Tibial nerve (tissue), 3 donors: ENCODE data around the gene SLC19A2.

Experiments
- POLR2A ChIP-seq, 2 donors: fragments of 450-650 bp; IDR thresholded peaks; one replicate each; pipeline ENCODE4 v1.6.1; 2017; ENCODE audit warnings: antibody characterized with exemption in 2 of 2, mild to moderate bottlenecking in 2 of 2, moderate library complexity in 2 of 2
- TF ChIP-seq, protein P1 (sequence below), 5 experiments: fragments of 200-600 bp in 3 of 5; fragments of 450-650 bp in 2 of 5; sonication (generic) in 3 of 5; IDR thresholded peaks; one replicate each; pipeline ENCODE4 v1.5.1; 2016 to 2019; ENCODE audit warnings: antibody characterized with exemption in 5 of 5, mild to moderate bottlenecking in 3 of 5, moderate library complexity in 2 of 5

DNA sequence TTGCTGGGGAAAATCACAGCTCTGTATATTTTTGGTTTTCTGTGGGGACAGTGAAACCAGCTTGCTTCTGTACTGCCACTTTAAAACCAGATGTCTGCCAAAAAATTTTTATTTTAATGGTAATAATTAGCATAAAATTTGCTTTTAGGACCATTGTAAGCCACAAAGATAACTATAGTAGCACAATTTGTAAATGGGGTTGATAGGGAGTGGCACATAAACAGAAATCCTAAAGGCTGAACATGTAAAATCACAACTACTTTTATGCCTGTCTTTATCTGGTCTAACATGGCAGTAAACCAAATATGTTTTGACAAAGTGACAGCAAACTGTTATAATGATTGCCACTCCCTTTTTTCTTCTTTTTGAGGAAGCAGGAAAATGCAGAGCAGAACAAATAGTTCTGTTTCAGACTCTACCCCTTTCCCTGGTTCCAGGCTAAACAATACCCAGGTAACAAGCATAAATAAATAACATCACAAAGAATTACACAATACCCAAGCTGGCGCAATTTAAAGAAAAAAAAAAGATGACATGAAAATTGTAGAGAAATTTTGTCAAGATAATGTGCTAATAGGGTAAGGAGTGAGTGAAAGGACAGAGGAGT is 34.4 kb downstream of the SLC19A2 start:
- TF ChIP-seq, protein P1, sequence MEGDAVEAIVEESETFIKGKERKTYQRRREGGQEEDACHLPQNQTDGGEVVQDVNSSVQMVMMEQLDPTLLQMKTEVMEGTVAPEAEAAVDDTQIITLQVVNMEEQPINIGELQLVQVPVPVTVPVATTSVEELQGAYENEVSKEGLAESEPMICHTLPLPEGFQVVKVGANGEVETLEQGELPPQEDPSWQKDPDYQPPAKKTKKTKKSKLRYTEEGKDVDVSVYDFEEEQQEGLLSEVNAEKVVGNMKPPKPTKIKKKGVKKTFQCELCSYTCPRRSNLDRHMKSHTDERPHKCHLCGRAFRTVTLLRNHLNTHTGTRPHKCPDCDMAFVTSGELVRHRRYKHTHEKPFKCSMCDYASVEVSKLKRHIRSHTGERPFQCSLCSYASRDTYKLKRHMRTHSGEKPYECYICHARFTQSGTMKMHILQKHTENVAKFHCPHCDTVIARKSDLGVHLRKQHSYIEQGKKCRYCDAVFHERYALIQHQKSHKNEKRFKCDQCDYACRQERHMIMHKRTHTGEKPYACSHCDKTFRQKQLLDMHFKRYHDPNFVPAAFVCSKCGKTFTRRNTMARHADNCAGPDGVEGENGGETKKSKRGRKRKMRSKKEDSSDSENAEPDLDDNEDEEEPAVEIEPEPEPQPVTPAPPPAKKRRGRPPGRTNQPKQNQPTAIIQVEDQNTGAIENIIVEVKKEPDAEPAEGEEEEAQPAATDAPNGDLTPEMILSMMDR (IDR thresholded peaks at IDR 0.05), result no peak
- TF ChIP-seq POLR2A (IDR thresholded peaks at IDR 0.05), result no peak
